ENCODE results near the gene NEK8.

NEK8 gene

DNA sequence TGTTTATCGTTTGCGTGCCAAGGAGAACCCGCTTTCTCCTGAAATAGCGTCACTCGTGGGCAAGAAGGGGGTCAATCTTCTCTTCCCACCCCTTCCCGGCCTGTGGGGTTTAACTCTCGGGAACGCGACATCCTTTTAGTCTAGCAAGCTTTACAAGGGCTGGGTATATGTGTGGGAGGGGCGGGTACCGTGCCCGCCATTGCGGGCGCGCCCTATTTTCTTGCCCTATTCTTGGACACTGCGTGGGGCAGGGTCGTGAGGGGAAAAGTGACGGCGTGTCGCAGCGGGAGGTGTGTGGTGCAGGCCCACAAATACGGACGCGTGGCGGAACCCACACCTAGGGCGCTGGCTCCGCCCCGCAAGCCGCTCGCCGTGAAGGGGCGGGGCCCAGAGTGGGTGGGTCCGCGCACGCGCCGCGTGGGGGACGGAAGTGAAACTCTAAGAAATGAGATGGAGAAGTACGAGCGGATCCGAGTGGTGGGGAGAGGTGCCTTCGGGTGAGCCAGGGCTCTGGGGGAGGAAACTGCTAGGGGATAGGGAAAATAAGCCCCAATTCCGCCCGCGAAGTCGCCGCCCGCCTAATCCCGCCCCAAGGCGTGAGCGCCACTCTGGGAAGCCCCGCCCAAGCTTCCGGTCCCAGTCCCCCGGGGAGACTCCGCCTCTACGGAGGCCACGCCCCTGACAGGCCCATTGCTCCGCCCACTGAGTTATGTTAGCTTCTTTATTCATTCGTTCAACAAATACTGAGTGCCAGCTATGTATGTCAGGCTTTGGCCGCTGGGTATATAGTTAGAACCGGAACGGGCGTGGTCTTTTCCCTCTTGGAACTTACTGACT lies at the start of gene NEK8:
Gene NEK8, plus strand, starts transcription at position 425 of the 837 bp plus-strand sequence. Its CDS starts 26 bp downstream, at position 451.
- DNase-seq: peak; percentile 96

DNA sequence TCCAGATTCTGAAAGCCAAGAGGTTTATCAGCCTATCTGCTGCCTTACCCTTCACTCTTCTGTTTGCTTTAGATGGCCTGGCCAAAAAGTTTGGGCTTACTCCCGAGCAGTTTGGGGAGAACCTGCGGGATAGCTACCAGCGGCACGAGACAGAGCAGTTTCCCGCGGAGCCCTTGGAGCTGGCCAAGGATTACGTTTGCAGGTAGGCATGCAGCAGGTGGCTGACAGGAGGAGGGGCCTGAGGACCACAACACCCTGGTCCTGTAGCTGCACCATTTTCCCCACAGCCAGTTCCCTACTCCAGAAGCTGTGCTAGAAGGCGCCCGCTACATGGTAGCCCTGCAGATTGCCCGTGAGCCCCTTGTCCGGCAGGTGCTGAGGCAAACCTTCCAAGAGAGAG lies 45.9 kb upstream of the NEK8 start:
- no peak for DNase-seq

DNA sequence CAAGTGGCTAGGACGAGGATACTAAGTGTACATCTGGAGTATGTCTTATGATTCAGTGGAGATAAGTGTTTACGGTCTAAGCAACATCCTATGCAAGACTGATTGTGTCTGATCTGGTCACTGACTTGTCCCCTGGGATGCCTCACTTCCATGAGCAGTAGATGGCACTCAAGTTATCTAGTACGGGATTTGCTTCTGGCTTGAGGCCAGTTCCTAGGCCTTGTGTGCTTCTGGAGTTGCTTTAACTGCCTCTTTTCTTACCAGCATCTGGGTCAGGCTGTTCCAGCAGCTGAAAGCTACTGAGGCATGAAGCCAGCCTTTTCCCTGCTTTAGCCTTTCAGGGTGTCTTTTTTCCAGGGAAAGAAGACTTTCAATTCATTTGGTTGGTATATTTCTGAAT lies 43.6 kb upstream of the NEK8 start:
- DNase-seq: no peak

DNA sequence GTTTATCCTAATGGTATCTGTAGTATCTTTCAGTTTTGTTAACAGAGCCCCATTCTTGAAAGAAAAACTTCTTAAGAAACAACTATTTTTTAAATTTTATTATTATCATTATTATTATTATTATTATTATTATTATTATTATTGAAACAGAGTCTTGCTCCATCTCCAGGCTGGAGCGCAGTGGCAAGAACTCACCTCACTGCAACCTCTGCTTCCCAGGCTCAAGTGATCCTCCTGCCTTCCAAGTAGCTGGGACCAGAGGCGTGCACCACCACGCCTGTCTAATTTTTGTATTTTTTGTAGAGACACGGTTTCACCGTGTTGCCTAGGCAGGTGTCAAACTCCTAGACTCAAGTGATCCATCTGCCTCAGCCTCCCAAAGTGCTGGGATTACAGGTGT lies 43.2 kb upstream of the NEK8 start:
- DNase-seq: no peak

DNA sequence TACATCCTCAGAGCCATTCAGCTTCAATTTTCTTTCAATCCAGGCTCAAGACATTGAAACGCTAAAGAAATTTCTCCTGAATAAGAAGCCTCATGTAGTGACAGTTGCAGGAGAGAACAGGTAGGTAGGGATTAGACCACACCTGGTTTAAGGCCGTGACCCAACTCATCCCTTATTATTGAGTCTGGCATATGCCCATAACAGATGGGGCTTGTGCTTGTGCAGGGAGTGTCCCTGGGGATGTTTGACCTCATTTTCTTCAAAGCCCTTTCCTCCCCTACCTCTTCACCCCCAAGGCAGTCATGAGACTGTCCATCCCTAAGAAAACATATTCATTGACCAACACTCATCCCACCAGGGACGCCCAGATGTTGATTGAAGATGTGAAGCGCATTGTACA lies 42.3 kb upstream of the NEK8 start:
- DNase-seq: no peak

GRCh38 chr17:28688481-28688880 lies 40.1 kb upstream of the NEK8 start:
- DNase-seq: no peak

GRCh38 chr17:28689011-28689410 lies 39.6 kb upstream of the NEK8 start:
- no peak for DNase-seq

- no peak for DNase-seq
These were observed 34.7 kb upstream of the NEK8 start for GRCh38 chr17:28693869-28694268.

GRCh38 chr17:28698253-28698941 lies 30.2 kb upstream of the NEK8 start:
- no peak for DNase-seq

DNA sequence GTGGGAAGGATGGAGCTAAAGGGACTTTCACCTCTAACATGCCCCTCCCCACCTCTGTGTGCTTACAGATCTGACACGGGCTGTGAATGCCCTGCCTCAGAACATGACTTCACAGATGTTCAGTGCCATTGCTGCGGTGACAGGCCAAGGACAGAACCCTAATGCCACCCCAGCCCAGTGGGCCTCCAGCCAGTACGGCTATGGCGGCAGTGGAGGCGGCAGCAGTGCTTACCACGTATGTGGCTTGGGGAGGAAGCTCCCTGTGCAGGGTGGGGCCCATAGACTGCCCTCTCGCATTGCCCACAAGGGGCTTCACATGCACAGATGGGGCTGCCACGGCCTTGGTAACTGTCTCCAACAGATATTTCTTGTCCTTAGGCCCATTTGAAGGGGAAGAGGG lies 28.3 kb upstream of the NEK8 start:
- no peak for DNase-seq

- DNase-seq: peak; percentile 18
These were observed 27.6 kb upstream of the NEK8 start for GRCh38 chr17:28700830-28701492.

GRCh38 chr17:28702026-28702751 lies 26.4 kb upstream of the NEK8 start:
- DNase-seq: no peak

DNA sequence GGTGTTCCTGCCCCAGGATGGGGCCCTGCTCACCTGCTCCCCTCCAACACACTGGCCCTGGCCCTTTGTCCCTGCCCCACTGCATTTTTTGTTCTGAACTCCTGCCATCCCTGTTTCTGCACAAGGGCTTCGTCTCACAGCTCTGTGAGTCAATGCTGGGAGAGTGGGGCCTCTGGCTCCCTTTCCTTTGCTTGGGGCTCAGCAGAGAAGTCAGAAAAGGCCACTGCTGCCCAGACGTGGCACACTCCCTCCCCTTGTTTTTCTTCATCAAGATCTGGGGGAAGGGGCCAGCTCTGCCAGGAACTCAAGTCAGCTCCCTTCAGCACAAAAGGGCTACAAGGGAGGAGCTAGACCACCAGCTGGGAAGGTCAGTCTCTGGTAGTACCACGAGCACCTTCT lies 25.8 kb upstream of the NEK8 start:
- no peak for DNase-seq

DNA sequence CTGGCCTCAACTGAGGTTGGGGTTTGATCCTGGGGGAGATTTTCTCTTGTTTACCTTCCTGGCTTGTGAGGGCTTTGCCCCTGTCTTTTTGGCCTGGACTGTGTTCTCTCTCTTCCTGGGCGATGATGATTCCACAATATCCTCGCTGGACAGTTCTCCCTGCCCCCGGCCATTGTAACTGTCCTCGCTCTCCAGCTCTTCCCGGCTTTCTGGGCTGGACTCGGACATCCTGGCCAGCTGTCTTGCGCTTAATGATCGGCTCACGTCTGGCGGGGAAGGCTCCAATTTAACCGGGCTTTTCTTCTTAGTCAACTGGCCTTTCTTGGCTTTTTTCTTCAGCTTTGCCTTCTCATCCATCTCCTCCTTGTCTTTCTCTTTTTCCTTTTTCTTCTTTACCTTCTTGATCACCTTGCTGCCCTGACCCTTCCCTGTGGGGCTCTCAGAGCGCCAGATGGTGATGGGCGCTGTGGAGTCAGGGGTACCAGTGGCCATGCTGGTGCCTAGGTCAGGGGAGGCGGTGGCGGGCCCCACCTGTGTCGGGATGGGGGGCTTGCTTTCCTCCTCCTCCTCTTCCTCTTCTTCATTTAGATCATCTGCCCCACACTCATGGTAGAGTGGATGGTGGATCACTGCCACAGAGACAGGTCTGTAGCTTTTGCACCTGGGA lies 24.9 kb upstream of the NEK8 start:
- peak; percentile 18 for DNase-seq

- DNase-seq: peak; percentile 27
These were observed 24.2 kb upstream of the NEK8 start for GRCh38 chr17:28704219-28704858.

- no peak for DNase-seq
These were observed 23.4 kb upstream of the NEK8 start for GRCh38 chr17:28705074-28705659.

GRCh38 chr17:28705728-28706334 lies 22.8 kb upstream of the NEK8 start:
- peak; percentile 37 for DNase-seq

DNA sequence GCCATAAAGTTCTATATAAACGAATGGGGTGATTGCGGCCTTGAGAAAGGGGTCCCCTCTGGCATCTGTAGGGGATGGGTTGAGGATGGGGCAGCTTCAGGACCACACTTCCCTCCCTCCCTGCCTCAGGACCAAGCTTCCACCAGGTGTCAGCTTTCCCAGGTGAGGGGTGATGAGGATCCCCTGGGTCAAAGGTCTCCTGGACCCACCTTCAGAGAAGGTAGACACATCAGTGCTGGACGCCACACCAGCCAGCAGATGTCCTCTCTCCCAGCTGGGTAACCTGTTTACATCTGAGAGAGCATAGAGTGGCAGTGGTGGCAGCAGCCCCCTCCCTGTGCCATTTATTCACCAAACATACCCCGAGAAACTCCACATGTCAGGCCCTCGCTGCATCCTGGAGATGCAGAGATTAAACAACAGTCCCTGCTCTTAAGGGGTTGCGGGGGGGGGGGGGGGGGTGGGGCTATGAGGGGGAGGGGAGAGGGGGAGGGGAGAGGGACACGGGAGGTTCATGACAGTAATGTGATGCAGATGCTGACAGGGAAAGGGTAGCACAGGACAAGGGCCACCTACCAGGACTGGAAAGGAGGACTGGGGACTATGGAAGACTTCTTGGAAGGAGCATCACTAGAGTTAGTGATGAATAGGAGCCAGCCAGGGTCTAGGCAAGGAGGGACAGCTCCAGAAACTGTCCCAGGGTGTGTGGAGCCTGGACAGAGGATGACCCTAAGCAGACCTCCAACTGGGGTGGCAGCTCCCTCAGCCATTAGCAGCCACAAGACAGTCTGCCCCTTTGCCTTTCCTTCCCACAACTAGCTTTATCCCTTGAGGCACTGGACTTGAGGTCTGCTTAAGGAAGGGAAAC lies 21.9 kb upstream of the NEK8 start:
- DNase-seq: peak; percentile 41

DNA sequence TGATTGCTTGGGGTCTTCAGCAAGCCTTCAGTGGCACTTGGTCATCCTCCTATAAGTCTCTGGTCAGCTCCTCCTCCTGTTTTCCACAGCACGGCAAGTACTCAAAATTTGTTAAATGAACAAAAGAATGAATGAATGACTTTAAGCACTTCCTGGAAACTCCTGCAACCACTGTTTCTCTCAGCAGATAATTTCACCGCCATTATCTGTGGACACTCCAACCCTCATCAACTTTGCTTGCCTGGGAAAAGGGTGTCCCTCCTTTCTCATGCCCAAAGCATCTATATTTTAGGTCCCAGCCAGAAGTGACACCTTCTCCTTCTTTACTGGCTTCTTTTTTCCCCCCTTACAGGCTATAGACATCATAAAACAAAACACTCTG lies 21.3 kb upstream of the NEK8 start:
- DNase-seq: peak; percentile 11
